OCI-M2 (cell line): ENCODE data around the gene TAP1.
"Not testable (repeated sequence)": the region's sequence is repeated elsewhere in the genome, so short reads cannot be mapped to it uniquely, and the experiment has no call there.

ENCODE experiments used
- DNase-seq: peaks from one replicate; lab custom pipeline; 2025; ENCODE audit not compliant: unreplicated experiment; lab: John Stamatoyannopoulos, UW

Gene TAP1

DNA sequence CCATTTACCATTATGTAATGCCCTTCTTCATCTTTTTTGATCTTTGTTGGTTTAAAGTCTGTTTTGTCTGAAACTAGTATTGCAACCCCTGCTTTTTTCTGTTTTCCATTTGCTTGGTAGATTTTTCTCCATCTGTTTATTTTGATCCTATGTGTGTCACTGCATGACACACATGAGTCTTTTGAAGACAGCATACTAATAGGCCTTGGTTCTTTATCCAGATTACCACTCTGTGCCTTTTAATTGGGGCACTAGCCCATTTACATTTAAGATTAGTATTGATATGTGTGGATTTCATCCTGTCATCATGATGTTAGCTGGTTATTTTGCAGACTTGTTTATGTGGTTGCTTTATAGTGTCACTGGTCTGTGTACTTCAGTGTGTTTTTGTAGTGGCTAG is 48.1 kb downstream of the TAP1 start:
- not testable (repeated sequence) for DNase-seq

DNA sequence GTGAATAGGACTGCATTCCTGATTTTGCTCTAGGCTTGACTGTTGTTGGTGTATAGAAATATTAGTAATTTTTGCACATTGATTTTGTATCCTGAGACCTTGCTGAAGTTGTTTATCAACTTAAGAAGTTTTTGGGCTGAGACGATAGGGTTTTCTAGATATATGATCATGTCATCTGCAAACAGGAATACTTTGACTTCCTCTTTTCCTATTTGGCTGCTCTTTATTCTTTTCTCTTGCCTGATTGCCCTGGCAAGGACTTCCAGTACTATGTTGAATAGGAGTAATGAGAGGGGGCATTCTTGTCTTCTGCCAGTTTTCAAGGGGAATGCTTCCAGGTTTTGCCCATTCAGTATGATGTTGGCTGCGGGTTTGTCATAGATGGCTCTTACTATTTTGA is 50.1 kb downstream of the TAP1 start:
- no peak for DNase-seq

DNA sequence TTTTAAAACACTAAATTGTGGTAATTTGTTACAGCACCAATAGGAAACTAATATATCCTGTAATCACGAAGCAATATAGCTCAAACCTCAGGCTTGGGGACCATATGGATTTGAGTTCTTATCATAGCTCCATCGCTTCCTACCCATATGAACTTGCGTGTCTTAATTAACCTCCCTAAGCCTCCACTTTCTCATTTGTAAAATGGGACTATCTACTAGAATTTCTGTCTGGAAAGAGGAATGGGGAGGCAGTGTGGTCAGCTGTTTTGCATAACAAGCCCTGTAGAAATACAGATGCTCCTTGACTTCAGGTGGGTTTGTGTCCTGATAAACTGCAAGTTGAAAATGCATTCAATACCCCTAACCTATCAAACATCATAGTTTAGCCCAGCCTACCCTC is 53.8 kb downstream of the TAP1 start:
- DNase-seq: no peak

DNA sequence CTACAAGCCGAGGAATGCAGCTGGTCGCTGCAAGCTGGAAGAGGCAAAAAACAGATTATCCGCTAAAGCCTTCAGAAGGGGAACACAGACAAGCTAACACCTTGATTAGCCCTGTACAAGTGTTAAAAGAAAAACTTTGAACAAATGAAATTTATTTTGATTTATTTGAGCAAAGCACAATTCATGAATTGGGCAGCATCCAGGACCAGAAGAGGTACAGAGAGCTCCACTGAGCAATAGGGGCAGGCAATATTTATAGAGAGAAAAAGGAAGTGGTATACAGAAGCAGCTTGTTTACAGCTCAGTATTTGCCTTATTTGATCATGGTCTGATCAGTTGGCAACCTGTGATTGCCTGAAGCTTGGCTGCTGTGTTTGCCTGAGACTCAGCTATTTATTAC is 54.3 kb downstream of the TAP1 start:
- no peak for DNase-seq

DNA sequence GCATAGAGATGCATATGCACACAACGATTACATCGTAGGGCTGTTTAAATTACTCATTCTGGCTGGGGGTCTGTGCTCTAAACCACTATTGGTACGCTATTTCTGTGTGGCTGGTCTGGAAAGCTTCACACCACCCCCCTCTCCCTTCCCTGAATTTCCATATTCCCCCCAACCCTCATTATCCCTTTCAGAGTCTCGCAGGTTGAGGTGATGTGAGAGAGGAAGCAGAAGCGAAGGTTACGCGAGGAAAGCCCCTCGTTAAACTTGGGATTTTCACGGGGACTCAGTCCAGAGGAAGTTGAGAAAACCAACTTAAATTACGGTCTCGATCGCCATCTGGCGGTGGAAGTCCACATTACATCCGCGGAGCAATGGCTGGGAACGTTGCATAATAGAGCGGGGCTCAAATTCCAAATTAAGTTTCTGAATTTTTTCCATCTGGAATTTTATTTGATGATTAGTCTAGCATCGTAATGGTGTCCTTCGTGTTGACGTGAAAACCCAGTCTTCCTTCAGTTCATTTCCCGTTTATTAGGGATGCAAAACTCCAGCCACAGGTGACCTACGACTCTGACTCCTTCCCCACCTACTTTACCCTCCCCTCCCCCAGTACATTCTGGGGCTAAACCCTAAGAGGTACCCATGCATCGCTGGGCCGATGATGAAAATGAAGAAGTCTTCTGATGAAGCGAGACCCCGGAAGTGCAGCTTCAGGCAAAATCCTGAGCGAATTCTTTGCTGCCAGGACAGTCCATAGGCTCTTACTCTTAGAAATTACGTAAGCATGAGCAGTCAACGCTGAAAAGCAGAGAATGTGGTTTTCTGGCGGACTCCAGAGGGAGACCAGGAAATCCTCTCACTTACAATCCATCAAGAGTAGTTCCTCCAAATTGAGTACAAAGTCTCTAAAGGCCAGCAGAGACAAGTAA is 56.4 kb downstream of the TAP1 start:
- DNase-seq: peak; percentile 21
